GM12801 (cell line): ENCODE results near the gene CYP3A5.

ENCODE experiments used
- TF ChIP-seq, protein P1 (sequence below): IDR thresholded peaks from one replicate; pipeline ENCODE4 v1.5.1; 2011; ENCODE audit warnings: control low read depth; ENCODE audit not compliant: insufficient read length; ENCODE audit errors: extremely low read depth

The CYP3A5 gene

DNA sequence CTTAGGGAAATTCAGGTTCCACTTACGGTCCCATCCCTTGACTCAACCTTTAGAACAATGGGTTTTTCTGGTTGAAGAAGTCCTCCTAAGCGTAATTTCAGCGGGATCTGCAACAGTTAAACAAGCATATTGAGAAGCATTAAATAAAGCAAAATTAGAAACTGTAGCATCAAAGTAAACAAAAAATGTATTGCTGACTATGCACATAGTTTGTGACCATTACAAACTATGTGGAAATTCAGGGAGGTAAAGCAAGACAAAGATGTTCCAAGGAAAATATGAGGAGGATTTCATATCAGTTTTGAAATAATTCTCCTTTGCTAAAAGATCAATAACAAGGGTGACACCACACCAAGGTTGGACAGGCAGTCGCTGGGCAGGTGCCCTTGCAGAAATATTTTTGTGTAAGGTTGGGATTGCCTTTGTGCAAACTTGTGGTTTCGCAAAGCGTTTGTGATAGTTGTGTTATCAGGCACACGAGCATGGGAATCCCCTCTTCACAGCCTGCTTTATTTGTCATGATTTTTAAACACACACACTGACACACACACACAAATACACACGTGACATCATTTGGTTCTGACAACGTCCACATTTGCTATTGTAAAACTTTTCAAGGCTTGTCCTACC, 5.4 kb upstream of the CYP3A5 start:
- TF ChIP-seq, protein P1, sequence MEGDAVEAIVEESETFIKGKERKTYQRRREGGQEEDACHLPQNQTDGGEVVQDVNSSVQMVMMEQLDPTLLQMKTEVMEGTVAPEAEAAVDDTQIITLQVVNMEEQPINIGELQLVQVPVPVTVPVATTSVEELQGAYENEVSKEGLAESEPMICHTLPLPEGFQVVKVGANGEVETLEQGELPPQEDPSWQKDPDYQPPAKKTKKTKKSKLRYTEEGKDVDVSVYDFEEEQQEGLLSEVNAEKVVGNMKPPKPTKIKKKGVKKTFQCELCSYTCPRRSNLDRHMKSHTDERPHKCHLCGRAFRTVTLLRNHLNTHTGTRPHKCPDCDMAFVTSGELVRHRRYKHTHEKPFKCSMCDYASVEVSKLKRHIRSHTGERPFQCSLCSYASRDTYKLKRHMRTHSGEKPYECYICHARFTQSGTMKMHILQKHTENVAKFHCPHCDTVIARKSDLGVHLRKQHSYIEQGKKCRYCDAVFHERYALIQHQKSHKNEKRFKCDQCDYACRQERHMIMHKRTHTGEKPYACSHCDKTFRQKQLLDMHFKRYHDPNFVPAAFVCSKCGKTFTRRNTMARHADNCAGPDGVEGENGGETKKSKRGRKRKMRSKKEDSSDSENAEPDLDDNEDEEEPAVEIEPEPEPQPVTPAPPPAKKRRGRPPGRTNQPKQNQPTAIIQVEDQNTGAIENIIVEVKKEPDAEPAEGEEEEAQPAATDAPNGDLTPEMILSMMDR: no peak

DNA sequence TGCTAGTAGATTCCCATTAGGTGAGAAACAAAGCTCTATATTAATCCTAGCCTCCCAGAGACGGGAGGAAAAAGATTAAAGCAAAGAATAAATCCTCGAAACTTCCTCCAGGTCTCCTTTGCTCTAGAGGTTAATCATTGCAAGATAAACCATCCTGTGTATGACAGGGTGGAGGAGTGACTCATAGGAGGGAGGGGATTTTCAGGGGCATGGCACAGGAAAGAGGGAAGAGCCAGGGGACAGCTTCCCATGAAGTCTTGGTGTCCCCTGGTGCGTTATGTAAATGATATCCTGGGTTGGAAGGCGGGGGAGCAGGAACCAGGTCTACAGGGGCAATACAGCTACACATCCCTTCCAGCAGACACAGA, 780 bp downstream of the CYP3A5 start:
- TF ChIP-seq, protein P1: no peak

DNA sequence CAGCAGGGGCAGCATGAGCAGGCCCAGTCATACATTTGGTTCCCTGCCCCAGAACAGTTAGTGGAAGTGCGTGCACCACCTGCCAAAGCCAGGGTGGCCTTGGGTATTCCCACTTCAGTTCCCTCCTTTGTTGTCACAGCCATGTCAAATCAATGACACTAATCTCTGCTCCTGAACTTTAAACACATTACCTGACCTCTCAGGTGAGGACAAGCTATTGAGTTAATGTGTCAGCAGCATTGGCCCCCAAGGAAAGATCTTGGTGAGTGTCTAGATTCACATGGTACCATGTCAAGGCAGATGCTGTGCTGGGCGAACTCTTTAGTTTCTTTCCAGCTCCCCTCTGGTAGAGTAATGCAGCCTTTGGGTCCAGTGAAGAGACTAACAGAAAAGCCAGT, 2.1 kb downstream of the CYP3A5 start:
- TF ChIP-seq, protein P1: no peak

DNA sequence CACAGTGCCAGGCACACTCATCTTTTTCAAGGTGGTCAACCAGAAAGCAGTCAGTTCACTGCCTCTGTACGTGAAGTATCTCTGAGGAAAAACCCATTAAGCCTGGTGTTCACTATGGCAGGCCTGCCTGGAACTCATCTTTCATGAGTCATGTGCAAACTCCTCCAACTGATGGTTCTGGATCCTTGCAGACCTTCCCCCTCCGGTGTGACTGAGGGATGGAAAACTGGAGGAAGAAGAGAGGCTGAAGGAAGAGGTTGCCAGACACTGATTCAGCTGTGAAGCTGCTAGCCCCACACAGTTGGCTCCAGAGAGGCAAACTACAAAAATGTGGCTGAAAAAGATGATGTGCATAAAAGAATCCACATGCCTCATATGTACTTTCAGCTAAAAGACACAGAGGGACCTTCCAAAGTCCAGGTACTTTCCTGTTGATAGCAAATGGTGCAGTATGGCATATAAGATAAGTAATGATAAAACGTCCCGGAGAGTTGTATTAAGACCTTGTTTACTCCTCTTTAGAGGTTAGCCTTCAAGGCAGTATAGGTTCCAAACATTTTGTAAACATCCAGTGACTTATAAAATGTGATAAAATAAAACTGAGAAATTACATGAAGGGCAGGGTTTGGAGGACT, 2.7 kb downstream of the CYP3A5 start:
- TF ChIP-seq, protein P1: no peak

DNA sequence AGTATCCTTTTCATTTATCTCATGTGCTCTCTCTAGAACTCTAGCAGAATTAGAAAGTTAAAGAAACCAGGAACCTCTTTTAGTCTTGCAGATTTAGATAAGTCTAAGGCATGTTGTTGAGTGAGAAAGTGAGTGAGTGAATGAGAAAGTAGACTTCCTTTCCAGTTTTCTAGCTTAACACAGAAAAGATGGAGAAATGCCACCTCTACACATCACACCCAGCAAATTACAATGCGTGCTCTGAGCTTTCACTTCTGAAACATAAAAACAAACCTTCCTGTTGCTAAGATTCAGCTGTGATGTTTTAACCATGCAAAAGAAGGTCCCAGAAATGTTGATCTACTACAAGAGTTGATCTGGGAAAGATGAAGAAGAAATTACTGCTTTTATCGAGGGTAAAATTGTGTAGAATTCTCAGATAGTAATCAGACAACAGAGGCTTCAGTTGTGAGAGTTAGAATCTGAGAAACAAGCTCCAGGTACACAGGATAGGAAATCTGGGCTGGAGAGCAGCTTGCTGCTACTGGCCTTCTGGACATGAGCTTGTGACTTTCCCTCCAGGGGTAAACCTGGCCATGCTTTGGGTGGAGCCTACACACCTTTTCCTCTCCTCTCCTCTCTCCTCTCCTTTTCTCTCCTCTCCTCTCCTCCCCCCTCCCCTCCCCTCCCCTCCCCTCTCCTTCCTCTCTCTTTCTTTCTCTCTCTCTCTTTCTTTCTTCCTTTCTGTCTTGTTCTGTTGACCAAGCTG, 4.6 kb downstream of the CYP3A5 start:
- TF ChIP-seq, protein P1: no peak

DNA sequence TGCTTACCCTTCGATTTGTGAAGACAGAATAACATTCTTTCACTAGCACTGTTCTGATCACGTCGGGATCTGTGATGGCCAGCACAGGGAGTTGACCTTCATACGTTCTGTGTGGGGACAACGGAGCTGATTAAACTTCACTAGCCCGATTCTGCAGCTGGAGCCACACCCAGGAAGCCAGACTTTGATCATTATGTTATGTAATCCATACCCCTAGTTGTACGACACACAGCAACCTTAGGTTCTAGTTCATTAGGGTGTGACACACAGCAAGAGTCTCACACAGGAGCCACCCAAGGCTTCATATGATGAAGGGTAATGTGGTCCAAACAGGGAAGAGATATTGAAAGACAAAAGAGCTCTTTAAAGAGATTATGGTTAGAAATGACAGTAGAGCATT, 7.2 kb downstream of the CYP3A5 start:
- TF ChIP-seq, protein P1: no peak

DNA sequence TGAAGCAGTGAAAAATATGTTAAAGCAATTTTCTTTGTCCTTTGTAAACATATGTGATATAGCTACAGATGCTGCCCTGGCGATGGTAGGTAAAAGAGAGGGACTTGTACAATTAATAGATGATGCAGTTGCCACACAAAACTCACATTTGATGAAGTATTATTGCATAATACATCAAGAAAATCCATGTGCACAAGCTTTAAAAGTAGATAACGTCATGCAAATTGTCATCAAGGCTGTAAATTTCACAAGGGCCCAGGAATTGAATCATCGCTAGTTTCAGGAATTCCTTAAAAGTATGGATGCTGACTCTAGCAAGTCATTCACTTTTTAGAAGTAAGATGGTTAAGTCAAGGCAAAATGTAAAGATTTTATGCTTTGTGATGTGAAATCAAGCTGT, 10.0 kb downstream of the CYP3A5 start:
- TF ChIP-seq, protein P1: no peak
